Activated CD4-positive, alpha-beta T cell treated with anti-CD3 and anti-CD28 coated beads, Interleukin-2, amount 10 ng/mL, durations not matched to agents 7 days and 5 days (primary cell): ENCODE data around the gene MVD. TPM values are rescaled to one million over a fixed set of nuclear protein-coding genes. Genes with fewer than 3 reads are reported as not detected.

Experiments used
- CTCF ChIA-PET: fragments of 350-600 bp; sonication (Branson Sonifier 250); formaldehyde crosslinking; loops from one replicate; lab custom pipeline; 2021; ENCODE audit warnings: antibody characterized with exemption; lab: Charles Lee
- POLR2A ChIA-PET: fragments of 350-600 bp; sonication (Branson Sonifier 250); formaldehyde crosslinking; loops from one replicate; lab custom pipeline; 2021; ENCODE audit warnings: antibody characterized with exemption; lab: Charles Lee
- DNase-seq: peaks from one replicate; pipeline ENCODE4 v3.0.0-alpha.2; 2020
- H3K27ac Mint-ChIP-seq: one replicate; pipeline ENCODE4 v1.8.0; 2021; ENCODE audit warnings: mild to moderate bottlenecking, moderate library complexity, mixed read lengths
- H3K27me3 Mint-ChIP-seq: one replicate; pipeline ENCODE4 v1.8.0; 2021; ENCODE audit warnings: mixed read lengths
- H3K36me3 Mint-ChIP-seq: one replicate; pipeline ENCODE4 v1.8.0; 2021; ENCODE audit warnings: low read depth, mixed read lengths
- H3K4me1 Mint-ChIP-seq: one replicate; pipeline ENCODE4 v1.8.0; 2021; ENCODE audit warnings: mixed read lengths
- H3K4me3 Mint-ChIP-seq: one replicate; pipeline ENCODE4 v1.8.0; 2021; ENCODE audit warnings: mild to moderate bottlenecking, moderate library complexity, mixed read lengths
- H3K9me3 Mint-ChIP-seq: one replicate; pipeline ENCODE4 v1.8.0; 2021; ENCODE audit warnings: mixed read lengths
- total RNA-seq, 2 experiments: library from RNA; stranded (reverse); gene quantifications; one replicate each; pipeline ENCODE4 v1.2.3, GENCODE V29; 2021

The MVD gene
- total RNA-seq, 2 experiments from 2014 or later = 65.3 to 72.3 TPM

- Mint-ChIP-seq H3K9me3 (no peaks in the 10 kb centered on the region), H3K27me3 (no peaks in the 10 kb centered on the region), H3K4me3 (peak overlapping the region; percentile 22), H3K36me3 (peaks cover 26% of the 10 kb centered on the region), H3K27ac (peak overlapping the region; percentile 77), H3K4me1 (peaks cover 71% of the 10 kb centered on the region)
- no peak for DNase-seq
- ChIA-PET POLR2A (no interaction called here), CTCF (interaction anchor here (0.8 kb wide), 1 partner anchor 8 kb away, joined by 3 read pairs; no protein-coding TSS in a partner anchor)
These were observed 31.6 kb upstream of the MVD start for GRCh38 chr16:88694221-88695087.

- H3K4me3 Mint-ChIP-seq = peak overlapping the region; percentile 52
- DNase-seq = no peak
- peaks cover 77% of the 10 kb centered on the region for H3K4me1 Mint-ChIP-seq
- H3K9me3 Mint-ChIP-seq = no peaks in the 10 kb centered on the region
- peak overlapping the region; percentile 91 for H3K27ac Mint-ChIP-seq
- ChIA-PET CTCF (interaction anchor here (0.6 to 0.8 kb wide), 2 partner anchors 8 to 532 kb away, joined by 3 read pairs; no protein-coding TSS in a partner anchor), POLR2A (no interaction called here)
- no peaks in the 10 kb centered on the region for H3K27me3 Mint-ChIP-seq
- peaks cover 25% of the 10 kb centered on the region for H3K36me3 Mint-ChIP-seq
These were observed 30.7 kb upstream of the MVD start for GRCh38 chr16:88693420-88694177.

GRCh38 chr16:88692861-88693260 is 30.0 kb upstream of the MVD start:
- peak overlapping the region; percentile 52 for H3K4me3 Mint-ChIP-seq
- ChIA-PET CTCF (no interaction called here), POLR2A (interaction anchor here (0.6 kb wide), 1 partner anchor 225 kb away, joined by 3 read pairs; no protein-coding TSS in a partner anchor)
- H3K36me3 Mint-ChIP-seq = peaks cover 19% of the 10 kb centered on the region
- peaks cover 77% of the 10 kb centered on the region for H3K4me1 Mint-ChIP-seq
- H3K27me3 Mint-ChIP-seq = no peaks in the 10 kb centered on the region
- H3K27ac Mint-ChIP-seq = peak overlapping the region; percentile 91
- peak; percentile 47 for DNase-seq
- H3K9me3 Mint-ChIP-seq = no peaks in the 10 kb centered on the region

- peak overlapping the region; percentile 91 for H3K27ac Mint-ChIP-seq
- POLR2A ChIA-PET = interaction anchor here (0.6 kb wide), 1 partner anchor 225 kb away, joined by 3 read pairs; no protein-coding TSS in a partner anchor
- no peaks in the 10 kb centered on the region for H3K27me3 Mint-ChIP-seq
- DNase-seq = peak; percentile 62
- peak overlapping the region; percentile 52 for H3K4me3 Mint-ChIP-seq
- peaks cover 77% of the 10 kb centered on the region for H3K4me1 Mint-ChIP-seq
- H3K9me3 Mint-ChIP-seq = no peaks in the 10 kb centered on the region
- CTCF ChIA-PET = interaction anchor here (0.9 to 1.1 kb wide), 2 partner anchors 12 to 22 kb away, joined by 3 to 4 read pairs; no protein-coding TSS in a partner anchor
- peaks cover 13% of the 10 kb centered on the region for H3K36me3 Mint-ChIP-seq
These were observed 29.2 kb upstream of the MVD start for GRCh38 chr16:88691924-88692560.

DNA sequence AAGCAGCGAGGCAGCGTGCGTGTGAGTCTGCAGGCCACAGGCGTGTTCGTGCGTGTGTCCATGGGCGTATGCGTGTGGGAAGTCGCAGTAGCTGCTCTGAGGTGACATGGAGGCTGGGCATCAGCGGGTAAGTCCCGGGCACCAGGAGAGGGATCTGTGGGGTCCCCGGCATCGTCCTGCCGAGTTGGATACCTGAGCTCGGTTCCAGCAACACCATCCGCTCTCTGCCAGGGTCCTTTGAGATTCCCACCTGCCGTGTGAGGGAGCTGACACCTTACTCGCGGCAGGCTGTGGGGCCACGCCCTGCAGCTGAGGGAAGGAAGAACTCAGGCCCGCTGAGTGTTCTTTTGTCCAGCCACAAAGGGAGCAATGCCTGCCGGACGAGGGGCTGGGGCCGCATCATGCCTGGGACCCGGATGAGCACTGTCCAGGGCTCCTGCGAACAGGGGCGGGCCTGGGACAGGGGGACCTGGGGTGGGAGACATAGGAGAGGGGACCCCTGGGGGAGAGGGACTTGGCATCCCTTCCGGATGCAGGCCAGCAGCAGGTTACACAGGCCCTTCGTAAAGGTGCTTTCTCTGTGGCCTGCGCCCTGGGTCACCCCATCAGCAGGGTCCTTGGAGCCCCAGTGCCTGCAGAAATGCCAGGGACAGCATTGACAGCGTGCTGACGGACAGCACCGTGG is 28.4 kb upstream of the MVD start:
- ChIA-PET POLR2A (no interaction called here), CTCF (interaction anchor here (1.1 kb wide), 1 partner anchor 21 kb away, joined by 4 read pairs; no protein-coding TSS in a partner anchor)
- no peak overlapping the region for H3K4me3 Mint-ChIP-seq
- H3K27me3 Mint-ChIP-seq = no peaks in the 10 kb centered on the region
- peaks cover 75% of the 10 kb centered on the region for H3K4me1 Mint-ChIP-seq
- peaks cover 9% of the 10 kb centered on the region for H3K36me3 Mint-ChIP-seq
- no peaks in the 10 kb centered on the region for H3K9me3 Mint-ChIP-seq
- no peak for DNase-seq
- H3K27ac Mint-ChIP-seq = peak overlapping the region; percentile 91

DNA sequence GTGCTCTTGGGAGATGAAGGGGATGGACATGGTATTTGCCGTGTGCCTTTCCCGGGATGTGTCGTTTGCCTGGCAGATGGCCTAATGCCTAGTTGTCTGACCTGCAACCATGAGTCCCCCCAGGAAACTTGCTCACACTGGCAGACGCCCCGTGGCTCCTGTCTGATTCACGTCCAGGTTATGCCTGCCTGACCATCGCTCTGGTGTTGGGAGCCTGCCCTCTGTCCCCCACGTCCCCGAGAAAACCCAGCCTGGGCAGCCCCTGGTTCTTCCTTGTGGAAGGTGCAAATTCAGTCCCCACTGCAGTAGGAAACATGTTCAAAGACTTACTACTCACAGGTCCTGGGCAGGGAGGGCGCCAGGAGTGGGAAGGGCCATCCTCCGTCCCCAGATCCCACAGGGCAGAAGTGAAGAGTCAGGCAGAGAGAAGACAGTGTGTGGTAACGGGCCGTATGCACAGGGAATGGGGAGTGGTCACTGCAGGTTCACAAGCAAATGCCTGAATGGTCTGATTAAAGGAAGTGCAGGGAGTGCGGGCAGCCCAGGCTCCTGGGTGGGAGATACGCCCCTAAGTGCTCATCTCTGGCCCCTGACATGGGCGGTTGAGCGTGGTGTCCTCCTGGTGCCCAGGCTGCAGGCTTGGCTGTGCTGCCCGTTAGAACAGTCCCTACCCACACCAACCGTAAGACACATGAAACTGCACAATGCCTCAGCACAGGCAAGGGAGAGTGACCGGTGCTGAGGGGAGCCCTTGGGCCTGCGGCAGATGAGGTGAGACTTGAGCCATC is 27.6 kb upstream of the MVD start:
- DNase-seq = no peak
- Mint-ChIP-seq H3K4me3 (peak overlapping the region; percentile 10), H3K36me3 (peaks cover 5% of the 10 kb centered on the region), H3K9me3 (no peaks in the 10 kb centered on the region), H3K27me3 (no peaks in the 10 kb centered on the region), H3K4me1 (peaks cover 73% of the 10 kb centered on the region), H3K27ac (peak overlapping the region; percentile 91)
- POLR2A ChIA-PET = no interaction called here
- CTCF ChIA-PET = interaction anchor here (1.1 to 1.5 kb wide), 2 partner anchors 10 to 20 kb away, joined by 3 to 4 read pairs; no protein-coding TSS in a partner anchor

GRCh38 chr16:88688013-88688778 is 25.3 kb upstream of the MVD start:
- Mint-ChIP-seq H3K36me3 (peaks cover 13% of the 10 kb centered on the region), H3K9me3 (no peaks in the 10 kb centered on the region), H3K27ac (peak overlapping the region; percentile 31), H3K4me3 (no peak overlapping the region), H3K27me3 (no peaks in the 10 kb centered on the region), H3K4me1 (peaks cover 77% of the 10 kb centered on the region)
- no peak for DNase-seq
- POLR2A ChIA-PET = interaction anchor here (1.5 kb wide), 1 partner anchor 12 kb away, joined by 5 read pairs; no protein-coding TSS in a partner anchor
- CTCF ChIA-PET = interaction anchor here (0.6 to 1.6 kb wide), 4 partner anchors 13 to 553 kb away, joined by 3 to 11 read pairs (median 3); no protein-coding TSS in a partner anchor

DNA sequence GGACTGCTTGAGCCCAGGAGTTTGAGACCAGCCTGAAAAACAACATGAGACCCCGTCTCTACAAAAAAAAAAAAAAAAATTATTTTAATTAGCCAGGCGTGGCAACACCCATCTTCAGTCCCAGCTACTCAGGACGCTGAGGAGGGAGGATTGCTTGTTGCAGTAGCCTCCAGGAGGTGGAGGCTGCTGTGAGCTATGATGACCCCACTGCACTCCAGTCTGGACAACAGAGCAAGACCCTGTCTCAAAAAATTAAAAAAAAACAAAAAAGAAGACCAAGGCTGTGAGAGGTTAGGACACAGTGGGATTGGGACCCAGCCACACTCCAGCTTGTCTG is 24.8 kb upstream of the MVD start:
- Mint-ChIP-seq H3K9me3 (no peaks in the 10 kb centered on the region), H3K4me3 (no peak overlapping the region), H3K36me3 (peaks cover 13% of the 10 kb centered on the region), H3K27ac (peak overlapping the region; percentile 31), H3K27me3 (no peaks in the 10 kb centered on the region), H3K4me1 (peaks cover 74% of the 10 kb centered on the region)
- no peak for DNase-seq
- ChIA-PET CTCF (interaction anchor here (0.6 to 1.6 kb wide), 6 partner anchors 14 to 553 kb away, joined by 3 to 11 read pairs (median 3); no protein-coding TSS in a partner anchor), POLR2A (interaction anchor here (1.5 kb wide), 1 partner anchor 13 kb away, joined by 5 read pairs; no protein-coding TSS in a partner anchor)

GRCh38 chr16:88687254-88687576 is 24.3 kb upstream of the MVD start:
- CTCF ChIA-PET = interaction anchor here (0.6 to 1.6 kb wide), 6 partner anchors 13 to 58 kb away, joined by 3 to 11 read pairs (median 3); no protein-coding TSS in a partner anchor

GRCh38 chr16:88686439-88687253 is 23.8 kb upstream of the MVD start, which contains the start of gene SNAI3:
Gene SNAI3, minus strand, starts transcription at chr16:88686507. Its CDS starts 101 bp downstream, at chr16:88686406.
- H3K27me3 Mint-ChIP-seq = no peaks in the 10 kb centered on the region
- H3K4me1 Mint-ChIP-seq = peaks cover 73% of the 10 kb centered on the region
- peak within 1 kb of the TSS; percentile 71 for H3K27ac Mint-ChIP-seq

More at GRCh38 chr16:88687254-88687576, 24.3 kb upstream of the MVD start:
- POLR2A ChIA-PET = interaction anchor here (1.5 kb wide), 1 partner anchor 13 kb away, joined by 5 read pairs; no protein-coding TSS in a partner anchor
- H3K36me3 Mint-ChIP-seq = peaks cover 15% of the 10 kb centered on the region
- DNase-seq = no peak
- no peaks in the 10 kb centered on the region for H3K9me3 Mint-ChIP-seq
- H3K4me1 Mint-ChIP-seq = peaks cover 73% of the 10 kb centered on the region
- H3K27ac Mint-ChIP-seq = no peak overlapping the region
- peak overlapping the region; percentile 79 for H3K4me3 Mint-ChIP-seq
- H3K27me3 Mint-ChIP-seq = no peaks in the 10 kb centered on the region

More at GRCh38 chr16:88686439-88687253, 23.8 kb upstream of the MVD start, which contains the start of gene SNAI3:
- Mint-ChIP-seq H3K4me3 (peak within 1 kb of the TSS; percentile 79), H3K36me3 (peaks cover 16% of the 10 kb centered on the region), H3K9me3 (no peaks in the 10 kb centered on the region)
- ChIA-PET CTCF (interaction anchor here (0.6 to 1.3 kb wide), 4 partner anchors 14 to 58 kb away, joined by 3 to 4 read pairs (median 3); no protein-coding TSS in a partner anchor), POLR2A (interaction anchor here (1.5 kb wide), 1 partner anchor 14 kb away, joined by 5 read pairs; no protein-coding TSS in a partner anchor)
- DNase-seq = peak; percentile 89
